DND-41 (cell line): ENCODE results near the gene SCGB3A1.

Experiments used
- CTCF ChIP-seq: IDR thresholded peaks from 2 replicates; pipeline ENCODE4 v1.5.1; 2012; ENCODE audit warnings: borderline replicate concordance, low read length, moderate library complexity, mild to moderate bottlenecking; ENCODE audit not compliant: poor library complexity, severe bottlenecking; ENCODE audit errors: extremely low read depth
- EZH2 ChIP-seq: IDR thresholded peaks from 3 replicates; pipeline ENCODE4 v1.6.1; 2012; ENCODE audit warnings: borderline replicate concordance, low read depth, mild to moderate bottlenecking, moderate library complexity, low read length, inconsistent platforms; ENCODE audit not compliant: severe bottlenecking

- no peak for TF ChIP-seq CTCF
- no peak for TF ChIP-seq EZH2
Observed at GRCh38 chr5:180545248-180545647, 46.1 kb downstream of the SCGB3A1 start.
